COLO668 (cell line): ENCODE measurements around the gene PDXK.

ENCODE experiments used
- DNase-seq: peaks from one replicate; lab custom pipeline; 2025; ENCODE audit not compliant: unreplicated experiment; lab: John Stamatoyannopoulos, UW

Gene PDXK

DNA sequence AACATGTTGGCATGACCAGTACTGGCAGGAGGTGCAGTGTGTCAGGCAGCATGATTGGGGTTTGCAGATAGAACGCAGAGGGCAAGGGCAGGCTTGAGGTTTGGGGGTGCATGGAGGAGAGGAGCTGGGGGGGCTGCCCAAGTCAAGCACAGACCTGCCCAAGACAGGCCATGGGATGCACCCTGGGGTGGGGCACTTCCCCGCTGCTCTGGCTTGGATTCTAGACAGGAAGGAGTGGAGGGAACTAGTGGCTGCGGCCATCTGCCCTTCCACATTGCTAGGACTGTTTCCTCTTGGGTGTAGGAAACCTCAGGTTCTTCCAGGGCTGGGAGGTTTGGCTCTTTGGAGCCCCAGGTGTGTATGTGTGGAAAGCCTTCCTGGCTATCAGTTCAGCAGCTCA, 3.0 kb downstream of the PDXK start:
- no peak for DNase-seq

DNA sequence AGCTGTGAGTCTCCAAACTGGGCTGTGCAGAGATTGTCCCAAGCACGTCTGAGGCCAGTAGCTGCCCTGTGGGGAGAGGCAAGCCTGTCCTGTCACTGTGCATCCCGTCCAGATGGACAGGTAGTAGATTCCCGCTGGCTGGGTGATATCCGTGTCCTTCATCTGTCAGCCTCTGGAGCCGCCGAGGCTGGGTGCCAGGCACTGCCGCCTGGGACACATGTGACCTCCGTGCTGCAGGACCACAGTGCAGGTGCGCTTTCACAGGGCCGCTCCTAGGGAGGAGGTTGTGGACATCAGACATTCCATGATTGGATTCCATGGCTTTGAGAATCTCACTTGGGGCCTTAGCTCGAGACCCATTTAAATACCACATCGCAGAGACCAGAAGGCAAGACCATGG, 4.7 kb downstream of the PDXK start:
- no peak for DNase-seq

GRCh38 chr21:43726686-43727518, 8.0 kb downstream of the PDXK start:
- DNase-seq: no peak

GRCh38 chr21:43727519-43728153, 8.7 kb downstream of the PDXK start:
- DNase-seq: peak; percentile 31

GRCh38 chr21:43728154-43728466, 9.2 kb downstream of the PDXK start:
- DNase-seq: no peak

GRCh38 chr21:43728467-43729390, 9.8 kb downstream of the PDXK start:
- DNase-seq: peak; percentile 79

- DNase-seq: no peak
Observed at GRCh38 chr21:43731476-43731875, 12.5 kb downstream of the PDXK start.

DNA sequence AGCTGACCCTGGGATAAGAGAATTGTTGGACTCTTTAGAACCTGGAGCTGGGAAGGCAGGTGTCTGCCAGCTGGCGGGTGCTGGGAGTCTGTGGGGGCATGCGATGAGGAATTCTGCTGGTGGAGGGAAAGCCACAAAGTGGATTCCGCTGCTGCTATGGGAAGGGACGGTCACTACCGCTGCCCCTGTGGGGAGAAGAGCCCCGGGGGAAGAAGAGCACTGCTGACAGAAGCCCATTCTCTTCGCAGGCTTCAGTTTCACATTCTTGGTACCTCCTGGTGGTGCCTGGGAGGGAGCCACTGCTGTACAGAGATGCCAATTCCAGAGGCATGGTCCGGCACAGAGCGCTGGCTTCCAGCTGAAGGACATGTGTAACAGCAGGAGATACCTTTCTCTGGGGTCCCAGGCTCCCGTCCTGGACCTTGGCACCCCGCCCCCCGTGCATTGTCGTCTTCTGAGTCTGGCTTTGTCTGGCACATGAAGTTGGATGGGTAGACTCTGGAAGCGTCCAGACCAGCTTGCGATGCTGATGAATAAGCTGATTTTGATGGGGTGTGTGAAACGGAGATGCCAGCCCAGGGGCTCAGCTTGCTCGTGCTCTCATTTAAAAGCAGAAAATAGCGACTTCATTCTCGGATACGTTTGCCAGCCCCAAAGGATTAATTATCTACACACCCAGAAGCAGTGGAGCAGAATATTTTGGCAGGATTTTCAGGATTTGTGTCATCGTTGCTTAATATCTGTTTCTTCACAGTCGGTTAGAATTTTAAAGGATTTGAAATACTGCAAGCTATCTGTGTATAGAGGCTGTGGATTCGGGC, 13.2 kb downstream of the PDXK start:
- no peak for DNase-seq

DNA sequence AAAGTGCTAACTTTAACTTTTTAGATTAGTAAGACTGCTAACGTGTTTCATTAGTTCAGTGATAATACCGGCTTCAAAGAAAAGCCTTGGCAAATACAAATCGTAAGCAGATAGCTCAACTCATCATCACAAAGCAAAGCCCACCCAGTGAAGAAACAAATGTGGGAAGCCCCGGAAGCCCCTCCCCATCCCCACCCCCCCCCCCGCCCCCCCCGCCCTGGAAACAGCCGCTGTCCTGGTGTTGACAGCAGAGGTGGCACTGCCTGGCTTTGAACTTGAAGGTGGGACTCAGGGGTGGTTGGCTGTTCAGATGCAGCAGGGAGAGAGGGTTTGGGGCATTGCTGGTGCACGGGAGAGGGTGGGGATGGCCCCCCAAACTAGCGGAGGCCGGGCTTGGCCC, 14.1 kb downstream of the PDXK start:
- no peak for DNase-seq

GRCh38 chr21:43733529-43734071, 14.7 kb downstream of the PDXK start:
- DNase-seq: no peak

DNA sequence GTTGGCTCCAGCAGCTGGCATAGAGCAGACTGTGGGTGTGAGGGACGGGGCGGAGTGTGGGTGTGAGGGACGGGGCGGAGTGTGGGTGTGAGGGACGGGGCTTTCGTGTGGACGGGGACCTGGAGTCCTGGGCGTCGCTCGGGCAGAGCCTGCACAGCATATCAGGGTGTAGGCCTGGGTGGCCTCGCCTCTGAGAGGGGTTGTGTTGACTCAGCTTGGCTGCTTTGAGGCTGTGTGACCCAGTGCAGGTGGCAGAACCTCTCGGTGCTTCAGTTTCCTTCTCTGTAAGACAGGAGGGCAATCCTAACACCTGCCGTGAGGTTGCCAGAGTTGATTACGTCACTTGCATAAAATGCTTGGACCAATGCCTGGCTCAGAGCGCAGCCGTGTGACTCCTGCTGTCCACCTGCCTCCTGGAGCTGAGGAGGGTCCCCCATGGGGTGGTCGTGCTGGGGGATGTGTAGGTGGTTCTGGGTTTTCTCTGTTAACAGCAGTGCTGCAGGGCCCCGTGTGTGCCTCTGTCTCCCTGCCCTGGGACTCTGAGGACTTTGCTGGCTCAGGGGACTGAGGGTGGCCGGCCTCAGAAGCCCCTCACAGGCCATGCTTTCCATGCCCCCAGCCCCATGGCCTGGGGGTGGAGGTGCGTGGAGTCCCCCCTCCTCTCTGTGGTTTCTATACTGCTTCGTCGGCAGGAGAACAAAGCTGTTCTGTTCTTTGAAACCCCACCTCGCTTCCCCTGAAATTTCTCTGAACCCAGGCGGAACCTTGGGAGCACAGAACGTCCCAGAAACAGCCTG, 15.4 kb downstream of the PDXK start:
- DNase-seq: peak; percentile 68

DNA sequence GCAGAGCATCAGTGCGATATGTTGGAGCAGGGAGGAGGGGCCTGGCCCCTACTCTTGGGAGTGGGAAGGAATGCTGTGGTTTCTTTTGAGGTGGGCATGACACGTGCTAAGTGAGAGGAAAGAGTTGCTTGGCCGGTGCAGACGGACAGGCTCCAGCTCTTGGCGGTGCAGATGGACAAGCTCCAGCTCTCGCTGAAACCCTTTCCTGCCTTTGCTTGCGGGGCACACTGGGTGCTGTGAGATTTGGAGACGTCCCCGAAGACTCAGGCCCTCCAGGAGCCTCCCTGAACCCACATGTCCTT, 15.9 kb downstream of the PDXK start:
- DNase-seq: no peak

GRCh38 chr21:43735236-43736091, 16.5 kb downstream of the PDXK start:
- DNase-seq: no peak

DNA sequence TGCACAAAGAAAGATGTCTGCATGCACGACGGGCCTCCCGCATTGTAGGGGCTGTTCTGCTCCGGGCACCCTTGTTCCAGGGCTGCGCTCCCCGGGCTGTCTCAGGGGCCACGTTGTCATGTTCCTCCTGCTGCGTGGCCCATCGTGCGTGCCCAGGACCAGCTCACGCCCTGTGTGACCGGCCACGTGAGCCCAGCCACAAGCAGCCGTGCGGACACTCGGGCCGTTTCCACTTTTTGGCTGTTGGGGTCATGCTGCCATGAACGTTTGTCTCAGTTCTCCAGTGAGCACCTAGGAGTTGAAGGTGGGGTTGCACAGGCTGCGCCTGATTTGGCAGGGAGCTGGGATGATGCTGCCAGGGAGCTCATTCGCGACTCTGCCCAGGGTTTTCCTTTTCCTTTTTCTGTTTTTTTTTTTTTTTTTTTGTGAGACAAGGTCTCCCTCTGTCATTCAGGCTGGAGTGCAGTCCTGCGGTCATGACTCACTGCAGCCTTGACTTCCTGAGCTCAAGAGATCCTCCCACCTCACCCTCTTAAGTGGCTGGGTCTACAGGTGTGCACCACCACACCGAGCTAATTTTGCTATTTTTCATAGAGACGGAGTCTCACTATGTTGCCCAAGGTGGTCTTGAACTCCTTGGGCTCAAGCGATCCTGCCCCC, 17.4 kb downstream of the PDXK start:
- DNase-seq: no peak

DNA sequence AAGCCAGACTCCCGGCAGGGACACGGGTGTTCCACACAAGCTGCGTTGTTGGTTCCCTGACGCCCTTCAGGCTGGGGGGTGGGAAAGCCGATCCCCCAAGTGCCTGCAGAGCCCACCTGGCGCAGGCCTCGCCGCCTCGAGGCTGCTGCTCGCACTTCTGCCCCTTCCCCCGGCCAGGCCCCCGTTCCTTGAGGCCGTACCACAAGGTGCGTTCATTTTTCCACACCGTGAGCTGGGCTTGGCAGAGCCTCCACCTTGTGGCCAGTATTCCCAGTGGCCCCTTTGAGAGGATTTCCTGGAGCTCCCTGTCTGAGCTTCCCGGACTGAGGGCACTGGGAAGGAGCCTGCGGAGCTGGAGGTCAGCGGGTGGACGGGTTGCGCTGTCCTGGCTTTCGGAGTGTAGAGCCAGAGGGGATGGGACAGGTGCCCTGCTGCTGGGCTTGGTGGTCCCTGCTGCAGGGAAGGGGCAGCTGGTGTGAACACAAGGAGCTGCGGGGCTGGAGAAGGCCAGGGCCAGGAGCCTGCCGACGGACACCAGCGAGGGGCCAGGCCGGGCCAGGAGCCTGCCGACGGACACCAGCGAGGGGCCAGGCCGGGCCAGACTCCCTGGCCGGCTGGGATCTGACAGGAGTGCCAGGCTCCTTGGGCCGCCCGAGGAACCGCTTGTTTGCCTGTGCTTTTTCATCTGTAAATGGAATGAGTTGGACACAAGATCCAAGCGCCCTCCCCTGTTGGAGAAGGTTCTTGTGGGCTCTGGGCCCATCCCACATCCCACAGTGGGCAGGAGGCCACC, 18.4 kb downstream of the PDXK start:
- no peak for DNase-seq

DNA sequence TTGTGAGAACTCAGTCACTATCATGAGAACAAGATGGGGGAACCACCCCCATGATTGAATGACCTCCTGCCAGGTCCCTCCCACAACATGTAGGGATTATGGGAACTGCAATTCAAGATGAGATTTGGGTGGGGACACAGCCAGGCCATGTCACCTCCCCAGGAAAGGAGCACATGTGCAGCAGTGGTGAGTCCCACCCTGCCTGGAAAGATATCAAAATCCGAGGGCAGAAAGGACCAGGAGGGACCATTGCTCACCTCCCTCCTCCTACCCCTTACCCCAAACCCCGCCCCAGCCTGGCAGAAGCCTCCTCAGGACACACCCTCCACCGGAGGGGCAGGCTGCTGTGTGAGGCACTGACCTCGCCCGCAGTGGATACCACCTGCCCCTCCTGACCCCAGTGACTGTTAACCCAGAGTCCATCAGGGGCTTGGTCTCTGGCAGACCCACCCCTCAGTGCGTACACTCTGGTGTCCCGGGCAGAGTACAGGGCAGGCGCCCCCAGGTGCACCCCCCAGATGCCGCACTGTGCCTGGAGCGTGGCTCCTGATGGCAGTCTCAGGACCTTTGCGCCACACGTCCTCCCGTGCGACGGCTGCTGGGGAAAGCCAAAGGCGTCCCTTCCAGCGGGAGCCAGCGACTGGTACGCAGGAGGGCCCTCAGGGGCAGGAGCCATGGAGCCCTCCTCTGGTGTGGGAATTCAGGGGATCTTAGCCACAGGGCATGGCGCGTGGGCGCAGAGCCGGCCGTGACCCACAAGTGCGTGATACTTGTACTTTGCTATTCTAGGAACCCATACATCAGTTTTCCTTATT, 20.9 kb downstream of the PDXK start:
- DNase-seq: no peak
